RPMI8226 (cell line): ENCODE results near the gene PTPN14.

Source experiments
- DNase-seq: peaks from one replicate; pipeline ENCODE4 v3.0.0-alpha.2; 2015

PTPN14 gene

DNA sequence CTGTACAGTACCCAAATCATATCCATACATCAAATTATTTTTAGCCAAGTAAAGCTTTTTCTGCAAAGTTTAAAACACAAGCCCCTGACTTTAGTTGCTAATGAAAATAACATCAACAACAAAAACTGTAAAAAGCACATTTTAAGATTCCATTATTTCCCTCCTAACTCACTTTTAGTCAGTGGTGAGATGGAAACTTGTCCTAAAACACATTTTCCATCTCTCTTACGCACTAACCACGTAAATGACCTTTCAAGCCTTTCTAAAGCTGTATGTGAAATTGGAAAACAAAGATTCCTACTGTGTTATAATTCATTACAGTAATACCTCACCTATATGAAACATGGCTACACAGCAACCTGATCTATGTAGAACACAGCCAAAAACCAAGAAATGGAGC lies 77.5 kb downstream of the PTPN14 start:
- no peak for DNase-seq

DNA sequence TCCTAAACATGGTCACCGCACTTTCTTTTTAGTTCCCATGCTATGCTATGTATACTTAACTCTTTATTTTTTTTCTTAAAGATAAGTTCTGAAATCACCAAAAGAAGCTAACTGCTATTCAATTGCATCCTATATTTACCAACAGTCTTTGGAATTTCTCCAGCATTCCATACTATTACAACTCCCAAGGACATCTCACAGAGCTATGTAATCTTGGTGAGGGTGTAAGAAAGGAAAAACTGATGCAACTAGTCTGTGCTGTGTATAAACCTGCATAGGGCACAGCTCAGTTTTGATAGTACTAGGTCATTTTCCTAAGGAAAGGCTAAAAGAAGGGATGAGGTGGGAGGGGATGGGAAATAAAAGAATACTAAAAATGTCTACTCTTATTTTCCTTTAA lies 78.0 kb downstream of the PTPN14 start:
- DNase-seq: no peak

DNA sequence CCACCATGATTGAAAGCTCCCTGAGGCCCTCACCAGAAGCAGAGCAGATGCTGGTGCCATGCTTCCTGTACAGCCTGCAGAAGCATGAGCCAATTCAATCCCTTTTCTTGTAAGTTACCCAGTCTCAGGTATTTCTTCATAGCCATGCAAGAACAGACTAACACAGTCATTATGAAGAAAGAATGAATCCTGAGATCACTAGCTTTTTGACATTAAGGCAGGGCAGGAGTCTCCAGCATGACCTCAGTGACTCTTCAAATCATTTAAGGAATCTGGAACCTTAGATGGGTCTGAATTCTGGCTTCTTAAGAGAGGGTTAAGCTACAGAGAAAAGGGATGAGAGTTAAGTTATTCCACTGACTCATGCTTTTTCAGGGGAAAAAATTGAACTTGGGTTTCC lies 79.0 kb downstream of the PTPN14 start:
- DNase-seq: no peak

DNA sequence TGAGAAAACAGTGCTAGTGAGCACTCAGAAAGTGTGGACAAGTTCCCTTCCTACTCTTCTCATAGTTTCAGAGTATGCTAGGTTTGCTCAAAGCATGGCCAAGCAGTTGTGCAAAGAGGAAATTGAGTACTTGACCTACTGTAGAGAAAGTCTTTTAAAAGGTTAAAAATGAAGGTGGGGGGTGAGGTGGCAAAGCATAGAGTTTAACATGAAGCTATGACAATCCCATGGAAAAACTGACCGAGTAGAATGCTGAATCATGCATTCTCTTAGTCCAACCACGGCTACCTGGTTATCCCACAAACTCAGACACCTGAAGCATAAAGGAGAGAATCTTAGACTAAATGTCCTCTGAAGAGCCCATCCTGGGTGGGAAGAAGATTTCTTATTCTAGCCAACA lies 79.9 kb downstream of the PTPN14 start:
- no peak for DNase-seq

DNA sequence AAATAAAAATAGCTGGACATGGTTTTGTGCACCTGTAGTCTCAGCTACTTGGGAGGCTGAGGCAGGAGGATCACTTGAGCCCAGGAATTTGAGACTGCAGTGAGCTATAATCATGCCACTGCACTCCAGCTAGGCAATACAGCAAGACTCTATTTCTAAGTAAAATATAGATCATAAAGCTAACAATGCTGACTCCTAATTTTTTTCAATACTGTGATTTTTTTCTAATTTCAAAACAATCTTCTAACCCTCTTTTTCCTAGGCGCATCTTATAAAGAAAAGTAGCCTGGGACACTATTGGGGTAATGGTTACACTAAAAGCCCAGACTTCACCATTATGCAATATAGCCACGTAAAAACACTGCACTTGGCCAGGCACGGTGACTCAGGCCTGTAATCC lies 81.3 kb downstream of the PTPN14 start:
- no peak for DNase-seq

DNA sequence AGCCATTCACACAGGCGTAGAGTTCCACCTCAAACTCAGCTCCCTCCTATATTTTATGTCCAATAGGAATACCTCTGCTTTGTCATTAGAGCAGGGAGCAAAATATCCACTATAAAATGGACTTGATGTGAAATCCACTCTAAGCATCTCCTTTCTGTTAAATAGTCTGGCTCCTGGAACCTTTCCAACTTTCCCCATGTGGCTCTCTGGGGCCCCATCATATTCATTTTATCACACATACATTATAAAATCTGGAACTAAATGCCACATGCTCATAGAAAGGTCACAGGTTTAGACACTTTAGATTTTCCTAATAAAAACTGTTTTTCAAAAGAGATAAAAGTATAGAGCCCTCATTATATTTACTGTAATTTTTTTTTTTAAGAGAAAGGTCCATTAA lies 82.1 kb downstream of the PTPN14 start:
- DNase-seq: no peak

DNA sequence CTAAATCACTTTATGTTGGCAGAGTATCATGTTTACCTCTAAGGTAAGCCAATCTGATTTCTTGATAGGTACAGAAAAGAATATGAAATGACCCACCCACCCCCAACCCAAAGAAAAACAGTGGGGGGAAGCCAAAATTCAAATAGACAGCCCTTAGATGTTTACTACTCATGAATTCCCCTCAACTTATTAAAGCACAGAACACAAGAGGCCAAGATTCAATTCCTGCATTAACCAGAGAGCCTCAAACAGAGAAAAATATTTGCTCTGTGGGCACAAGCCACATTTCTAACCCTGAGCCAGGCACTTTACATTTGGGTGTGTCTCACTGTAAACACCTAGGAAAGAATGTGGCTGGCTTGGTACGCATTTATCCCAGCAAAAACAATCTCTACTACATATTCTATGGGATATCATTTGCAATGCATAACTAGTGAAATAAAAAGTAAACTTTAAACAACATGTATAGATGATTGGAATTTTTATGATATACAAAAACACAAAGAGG lies 84.3 kb downstream of the PTPN14 start:
- no peak for DNase-seq

DNA sequence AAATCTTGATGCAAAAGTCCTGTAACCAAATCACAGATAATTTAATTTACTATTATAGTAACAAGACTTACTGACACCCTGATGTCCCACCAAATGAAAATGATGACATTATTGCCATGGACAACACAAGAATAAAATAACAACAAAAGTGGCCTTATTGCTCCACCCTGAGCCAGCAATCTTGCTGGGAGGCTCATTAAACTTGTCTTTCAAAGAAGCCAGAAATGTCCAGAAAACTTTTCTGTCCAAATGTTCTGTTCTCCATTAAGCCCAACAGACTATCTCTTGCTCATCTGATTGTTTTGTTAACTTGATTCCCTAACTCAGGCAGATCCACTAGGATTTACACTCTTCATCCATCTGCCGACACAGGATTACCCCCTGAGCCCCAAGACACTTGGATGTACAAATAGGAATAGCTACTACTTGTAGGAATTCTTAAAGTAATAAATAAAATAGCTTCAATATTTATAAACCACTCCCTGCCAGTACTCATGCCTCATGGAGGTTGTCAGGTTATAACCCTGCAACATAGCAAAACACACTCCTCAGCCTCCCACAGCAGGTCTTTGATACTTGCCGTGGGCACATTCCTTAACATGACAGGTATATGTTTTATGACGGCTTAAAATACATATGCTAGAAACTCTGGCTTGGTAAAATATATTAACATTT lies 84.9 kb downstream of the PTPN14 start:
- DNase-seq: no peak

DNA sequence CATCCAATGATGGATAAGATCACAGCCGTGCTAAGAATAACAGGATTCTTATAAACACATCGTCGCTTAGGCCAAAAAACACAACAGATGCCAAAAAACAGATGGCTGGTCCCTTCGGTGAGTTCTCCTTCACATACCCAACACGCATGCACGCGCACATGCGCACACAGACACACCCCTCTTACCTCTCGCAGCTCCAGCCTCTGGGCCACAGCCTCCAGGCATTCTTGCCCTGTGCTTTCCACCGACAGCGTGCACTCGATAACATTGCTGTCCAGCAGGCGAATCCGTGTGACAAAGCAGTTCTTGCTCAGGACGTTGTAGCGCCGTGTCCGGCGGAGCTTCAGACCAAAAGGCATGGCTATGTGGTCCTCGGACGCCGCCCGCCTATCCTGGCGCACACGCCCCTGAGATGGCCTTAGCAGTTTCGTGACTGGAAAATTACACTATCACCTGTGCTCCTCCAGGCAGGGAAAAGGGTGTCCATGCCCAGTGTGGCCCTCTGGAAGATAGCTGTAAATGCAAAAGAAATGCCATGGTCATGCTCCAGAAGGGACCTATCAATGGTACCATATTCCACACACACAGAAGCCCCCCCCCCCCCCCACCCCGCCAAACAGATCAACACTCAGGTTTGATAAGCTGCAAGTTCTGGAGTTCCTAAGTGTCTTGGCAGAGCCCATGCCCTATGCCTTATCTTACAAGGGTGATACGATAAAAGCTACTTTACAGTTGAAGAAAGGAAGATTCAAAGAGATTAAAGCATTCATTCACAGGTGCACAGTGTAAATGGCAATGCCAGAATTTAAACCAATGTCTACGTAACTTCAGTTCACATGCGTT lies 86.7 kb downstream of the PTPN14 start:
- no peak for DNase-seq

DNA sequence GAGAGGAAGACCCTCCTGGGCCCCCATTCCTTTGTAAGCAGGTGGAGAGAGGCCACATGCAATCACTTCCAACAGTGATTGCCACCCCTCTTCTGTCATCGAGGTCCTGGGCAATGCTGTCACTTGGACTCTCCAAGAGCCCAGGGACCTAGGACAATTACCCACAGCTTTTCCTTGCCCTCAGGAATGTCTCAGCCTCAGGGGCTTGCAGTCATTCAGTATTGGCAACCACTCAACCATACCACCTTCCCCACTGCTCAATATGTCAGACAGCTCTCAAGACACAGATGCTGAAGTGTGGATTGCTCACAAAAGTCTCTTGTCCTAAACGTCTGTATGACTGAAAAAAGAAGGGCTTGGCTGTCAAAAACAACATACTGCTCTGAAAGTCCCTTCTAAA lies 87.8 kb downstream of the PTPN14 start:
- no peak for DNase-seq

DNA sequence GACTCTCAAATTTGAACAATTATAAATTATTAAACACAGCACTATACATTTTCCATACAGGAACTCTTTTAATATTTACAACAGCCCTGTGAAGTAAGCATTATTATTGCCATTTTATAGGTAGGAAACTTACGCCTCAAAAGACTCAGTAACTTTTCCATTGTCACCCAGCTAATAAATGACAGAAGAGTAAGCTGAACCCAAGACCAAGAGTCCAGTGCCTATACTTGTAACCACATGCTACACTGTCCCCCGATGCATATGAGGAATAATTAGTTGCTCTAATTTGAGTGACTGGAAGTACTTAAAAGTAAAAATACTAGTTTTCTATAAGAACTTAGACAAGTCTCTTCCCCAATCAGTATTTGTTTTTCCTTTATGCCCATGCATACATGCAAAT lies 88.5 kb downstream of the PTPN14 start:
- no peak for DNase-seq

DNA sequence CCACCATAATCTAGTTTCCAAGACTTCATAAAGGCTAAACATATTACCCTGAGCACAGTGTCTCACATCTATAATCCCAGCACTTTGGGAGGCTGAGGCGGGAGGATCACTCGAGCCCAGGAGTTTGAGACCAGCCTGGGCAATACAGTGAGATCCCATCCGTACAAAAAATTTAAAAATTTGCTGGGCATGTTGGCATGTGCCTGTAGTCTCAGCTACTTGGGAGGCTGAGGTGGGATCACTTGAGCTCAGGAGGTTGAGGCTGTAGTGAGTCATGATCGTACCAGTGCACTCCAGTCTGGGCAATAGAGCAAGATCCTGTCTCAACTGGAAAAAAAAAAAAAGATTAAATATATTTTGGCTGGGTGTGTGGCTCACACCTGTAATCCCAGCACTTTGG lies 90.1 kb downstream of the PTPN14 start:
- DNase-seq: no peak

DNA sequence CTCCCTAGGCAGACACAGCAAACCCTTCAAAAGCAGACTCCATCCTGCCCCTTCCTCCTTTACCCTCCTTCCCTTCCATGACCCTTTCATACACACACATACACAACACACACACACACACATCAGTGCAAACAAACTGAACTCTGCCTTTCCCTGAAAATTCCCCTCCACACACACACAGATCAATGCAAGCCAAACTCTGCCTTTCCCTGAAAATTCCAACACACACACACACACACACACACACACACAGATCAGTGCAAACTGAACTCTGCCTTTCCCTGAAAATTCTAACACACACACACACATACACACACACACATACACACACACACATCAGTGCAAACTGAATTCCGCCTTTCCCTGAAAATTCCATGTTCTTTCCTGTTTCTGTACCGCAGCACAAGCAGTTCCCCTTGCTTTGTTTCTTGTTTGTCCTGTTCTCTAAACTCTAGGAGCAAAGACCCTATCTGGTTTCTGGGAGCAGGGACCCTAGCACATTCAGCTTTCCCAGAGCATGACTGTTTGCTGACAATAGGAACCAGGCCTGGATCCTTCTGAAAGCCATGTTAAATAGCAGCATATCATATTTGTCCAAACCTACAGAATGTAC lies 91.0 kb downstream of the PTPN14 start:
- no peak for DNase-seq

DNA sequence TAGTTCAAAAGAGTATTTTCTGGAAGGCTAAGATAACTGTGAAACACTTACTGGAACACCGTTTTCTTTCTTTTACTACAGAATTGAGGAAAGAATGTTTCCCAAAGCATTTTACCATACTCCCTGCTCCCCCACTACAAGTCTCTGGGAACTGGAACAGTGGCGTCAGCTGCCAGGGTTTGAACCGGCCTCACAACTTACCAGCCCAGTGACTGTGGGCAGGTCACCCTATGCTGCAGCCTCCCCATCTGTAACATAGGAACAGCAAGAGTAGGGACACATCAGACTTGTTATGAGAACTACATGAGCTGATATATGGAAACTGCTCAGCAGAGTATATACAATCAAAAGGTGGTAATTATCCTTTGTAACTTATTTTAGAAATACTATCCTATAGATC lies 91.5 kb downstream of the PTPN14 start:
- no peak for DNase-seq

DNA sequence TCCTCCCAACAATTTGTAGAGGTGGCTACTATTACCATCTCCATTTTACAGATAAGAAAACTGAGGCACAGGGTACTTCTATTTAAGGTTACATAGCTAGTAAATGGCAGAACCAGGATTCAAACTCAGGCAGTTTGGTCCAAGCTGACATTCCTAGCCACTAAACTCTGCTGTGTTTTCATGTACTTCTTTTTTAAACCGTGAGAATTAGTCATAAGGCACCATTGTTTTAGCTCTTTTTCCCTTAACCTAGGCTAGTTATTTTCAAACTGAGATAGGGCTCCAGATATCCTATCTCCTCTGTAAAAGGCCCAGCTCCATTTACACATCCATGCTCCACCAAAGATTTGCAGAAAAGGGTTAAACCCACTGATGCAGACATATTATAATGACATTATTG lies 92.9 kb downstream of the PTPN14 start:
- DNase-seq: no peak

DNA sequence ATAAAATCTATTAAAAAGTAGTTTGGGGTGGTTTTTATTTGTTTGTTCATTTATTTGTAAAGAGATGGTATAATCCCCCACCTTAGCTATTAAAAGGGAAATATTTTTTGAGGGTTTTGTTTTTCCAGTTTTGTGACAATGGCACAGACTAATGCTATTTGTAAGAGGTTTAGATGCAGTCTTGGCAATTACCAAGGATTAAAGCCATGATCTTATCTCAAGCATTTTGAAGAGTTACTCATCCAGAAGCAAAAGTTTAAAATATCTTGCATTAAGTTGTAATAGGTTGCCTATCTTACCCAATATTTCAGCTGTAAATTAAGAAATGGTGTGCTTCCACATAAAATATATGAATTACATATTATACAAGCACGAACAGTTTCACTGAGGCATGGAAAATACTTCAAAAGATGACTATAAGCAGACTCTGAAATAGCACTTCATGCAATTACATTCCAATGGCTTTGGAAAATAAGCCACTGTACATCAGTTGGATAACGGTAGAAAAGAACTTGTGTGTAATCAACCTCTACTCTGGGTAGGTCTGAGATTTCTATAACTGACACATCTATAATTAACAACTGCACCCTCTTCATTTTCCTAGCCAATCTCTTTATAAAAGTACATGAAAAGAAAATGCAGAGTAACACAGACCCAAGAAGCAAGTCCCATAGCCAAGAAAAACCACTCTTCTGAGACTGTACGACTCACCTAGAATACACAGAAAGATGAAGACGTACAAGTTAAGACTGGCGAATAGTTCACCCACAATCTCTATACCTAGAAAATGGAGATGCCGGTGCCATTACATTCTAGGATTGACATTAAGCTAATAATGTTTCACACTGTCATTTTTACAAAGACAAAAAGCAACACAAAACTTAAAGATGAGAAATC lies 95.2 kb downstream of the PTPN14 start:
- no peak for DNase-seq

DNA sequence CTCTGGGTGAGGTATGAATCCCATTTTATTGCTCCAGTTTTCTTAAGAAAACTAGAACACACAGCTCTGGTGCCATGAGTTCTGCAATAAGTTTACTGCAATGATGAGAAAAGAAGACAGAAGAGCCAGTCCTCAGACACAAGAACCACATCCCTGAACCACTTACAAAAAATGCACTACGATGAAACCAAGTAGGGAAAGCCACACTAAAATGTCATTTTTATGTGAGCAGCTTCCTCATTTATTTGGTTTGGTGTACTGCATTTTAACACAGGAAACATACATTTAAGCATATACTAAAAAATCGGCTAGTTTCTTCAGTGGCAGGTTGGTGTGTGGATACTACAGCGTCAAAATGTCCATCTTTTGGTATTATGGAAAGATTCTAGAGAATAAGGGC lies 95.9 kb downstream of the PTPN14 start:
- no peak for DNase-seq

DNA sequence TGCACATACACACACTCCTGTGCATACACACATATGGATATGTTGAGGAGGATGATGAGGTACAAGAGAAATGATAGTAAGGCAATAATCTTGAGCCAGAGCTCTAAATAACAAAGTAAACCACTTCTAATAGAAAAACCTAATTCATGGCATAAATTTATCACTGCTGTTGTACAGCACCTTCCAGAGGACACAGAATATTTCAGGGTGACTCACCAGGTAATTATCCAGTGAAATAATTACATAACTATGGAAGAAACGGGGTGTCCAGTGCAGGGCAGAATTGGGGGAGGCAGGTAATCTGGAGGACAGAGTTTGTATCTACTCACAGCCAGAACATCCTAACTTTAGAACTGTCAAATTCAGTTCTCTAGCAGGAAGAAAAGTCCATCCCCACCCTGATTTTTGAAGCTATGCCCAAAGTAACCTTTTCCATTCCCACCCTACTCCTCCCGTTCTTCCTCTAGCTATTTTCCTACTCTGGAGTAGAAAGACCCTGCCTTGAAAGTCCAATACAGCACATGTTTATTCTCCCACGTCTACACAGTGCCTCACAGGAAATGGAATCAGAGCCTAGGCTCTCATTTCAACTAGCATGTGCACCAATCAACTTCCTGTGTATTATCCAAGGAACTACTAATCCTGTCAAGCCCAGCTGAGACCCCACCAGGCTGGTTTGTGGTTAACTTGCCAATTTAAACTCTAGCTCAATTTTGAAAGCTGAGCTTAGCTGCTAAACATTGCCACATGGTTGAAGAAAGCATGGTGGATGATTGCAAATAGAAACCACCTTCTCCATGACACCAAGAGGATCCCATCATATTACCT lies 96.6 kb downstream of the PTPN14 start:
- no peak for DNase-seq

DNA sequence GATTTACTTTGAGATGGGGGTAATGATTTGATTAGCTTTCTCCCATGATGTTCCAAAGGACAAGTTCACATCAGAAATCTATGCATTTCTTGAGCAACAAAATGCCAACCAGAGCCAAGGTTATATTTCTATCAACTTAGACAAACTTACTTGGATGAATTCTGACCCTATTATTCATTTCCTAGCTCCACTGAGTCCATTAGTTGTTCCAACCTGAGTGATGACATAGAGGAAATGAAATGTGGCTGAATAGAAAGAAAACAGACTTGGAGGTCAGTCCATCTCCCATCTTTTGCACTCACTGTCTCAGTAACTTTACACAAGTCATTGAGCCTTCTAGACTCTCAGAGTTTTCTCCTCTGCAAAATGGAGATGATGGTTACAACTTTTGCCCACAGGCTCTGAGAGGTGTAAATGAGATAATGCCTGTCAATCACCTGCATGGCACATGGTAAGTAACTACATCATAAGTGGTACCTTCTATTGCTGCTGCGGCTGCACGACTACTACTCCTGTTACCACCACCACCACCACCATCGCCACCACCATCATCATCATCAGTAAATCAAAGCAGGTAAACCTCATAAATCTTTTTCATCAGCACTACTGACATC lies 98.2 kb downstream of the PTPN14 start:
- no peak for DNase-seq

DNA sequence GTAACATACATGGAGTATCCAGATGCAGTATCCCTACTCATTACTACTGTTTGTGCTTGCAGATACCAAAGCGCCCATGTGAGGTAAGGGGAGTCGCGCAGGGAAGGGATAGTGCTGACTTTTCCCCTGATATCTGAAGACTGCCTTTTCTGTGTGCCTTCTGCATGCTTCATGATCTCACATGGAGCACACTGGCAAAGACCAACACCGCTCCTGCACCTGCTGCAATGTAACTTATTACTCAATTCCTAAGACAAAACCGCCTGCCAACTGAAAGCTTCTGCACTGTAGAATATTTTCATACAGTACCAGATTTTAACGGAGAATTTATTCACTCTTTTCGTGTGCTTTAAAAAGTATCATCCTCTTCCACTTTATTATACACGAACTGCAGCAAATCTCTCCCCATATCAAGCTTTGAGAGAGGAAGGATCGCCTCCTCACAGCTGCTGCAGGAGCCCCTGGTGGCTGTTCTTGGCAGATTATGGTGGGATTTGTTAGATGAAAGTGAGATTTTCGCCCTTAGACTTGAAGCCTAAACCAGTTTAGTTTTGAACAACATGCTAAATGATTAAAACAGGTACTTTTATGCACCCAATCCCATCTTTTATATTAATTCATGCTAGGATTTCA lies 99.1 kb downstream of the PTPN14 start:
- no peak for DNase-seq

DNA sequence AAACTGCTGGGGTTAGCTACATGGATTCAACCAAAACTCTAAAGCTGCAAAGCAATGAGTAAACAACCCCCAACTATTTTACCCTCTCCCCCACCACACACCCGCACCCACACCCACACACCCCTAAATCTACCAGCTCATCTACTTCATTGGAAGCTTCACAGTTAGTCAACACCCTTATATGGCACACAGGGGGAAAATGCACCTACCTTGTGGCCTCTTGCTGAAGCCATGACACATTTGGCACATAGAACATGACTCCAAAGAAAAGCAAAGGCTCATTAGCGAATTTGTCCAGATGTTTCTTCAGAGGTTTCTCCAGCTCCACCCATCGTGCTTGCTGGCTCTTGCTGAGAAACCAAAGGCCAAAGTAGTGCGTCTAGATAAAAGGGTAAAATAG lies 99.8 kb downstream of the PTPN14 start:
- DNase-seq: no peak
